ENCODE data around the gene UBL7. TPM values are rescaled to one million over a fixed set of nuclear protein-coding genes. Genes with fewer than 3 reads are reported as not detected.

The UBL7 gene
- total RNA-seq, 2 experiments from 2014 or later = 29.5 to 44.1 TPM

DNA sequence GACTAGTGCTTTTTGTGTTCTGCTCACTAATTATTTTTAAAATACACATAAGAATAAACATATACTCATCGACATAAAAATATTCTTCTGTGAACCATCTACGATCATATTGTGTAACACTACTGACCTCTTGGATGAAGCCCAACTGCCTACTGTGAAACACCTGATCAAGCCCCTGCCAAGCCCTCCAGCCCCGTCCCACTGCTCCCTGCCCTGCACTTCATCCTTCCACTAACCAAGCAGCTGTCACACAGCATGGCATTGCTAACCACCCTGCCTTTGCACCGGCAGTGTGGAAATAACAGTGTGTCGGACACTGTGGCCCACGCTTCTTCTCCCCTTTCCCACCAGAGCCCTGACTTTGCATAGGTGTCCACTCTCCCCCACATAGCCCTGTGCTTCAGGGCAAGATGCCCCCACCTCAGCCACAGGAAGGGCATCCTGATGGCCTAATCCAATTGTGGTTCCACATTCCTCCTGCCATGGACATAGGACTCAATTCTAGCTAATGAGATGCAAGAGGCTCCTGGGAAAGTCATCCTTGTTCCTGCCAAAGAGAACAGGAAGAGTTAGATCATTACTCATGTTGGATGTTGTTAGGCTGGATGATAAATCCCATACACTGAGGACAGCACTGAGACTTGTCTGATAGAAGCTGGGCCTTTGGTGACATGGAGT lies 45.0 kb upstream of the UBL7 start:
- H2AFZ ChIP-seq (ENCODE audit: low read length) = no peak overlapping the region
- ChIA-PET CTCF (ENCODE audit: unreplicated experiment) (no interaction called here), POLR2A (no interaction called here)
- DNase-seq (ENCODE audit: low spot score) = no peak
- H3K36me3 ChIP-seq (ENCODE audit: insufficient read depth, low read length) = no peaks in the 10 kb centered on the region
- H3K9me2 ChIP-seq (ENCODE audit: insufficient read depth, low read length) = no peaks in the 10 kb centered on the region
- no peak overlapping the region for H3K4me2 ChIP-seq (ENCODE audit: low read length)
- no peak overlapping the region for H3K27ac ChIP-seq (ENCODE audit: low read depth, low read length, poor library complexity, severe bottlenecking)
- no TSS peak for BruUV-seq (replicated peaks)
- no peaks in the 10 kb centered on the region for H3K4me1 ChIP-seq (ENCODE audit: insufficient read depth, low read length, poor library complexity, severe bottlenecking)
- H3K9me3 ChIP-seq (ENCODE audit: low read length) = no peaks in the 10 kb centered on the region
- intact Hi-C loops (cut with micrococcal nuclease; ENCODE audit: unreplicated experiment) = no loop called here
- H4K20me1 ChIP-seq (ENCODE audit: insufficient read depth, low read length) = no peaks in the 10 kb centered on the region
- no peak for TF ChIP-seq EZH2phosphoT487 (IDR thresholded peaks at IDR 0.05; ENCODE audit: borderline replicate concordance, low read depth, low read length)
- TF ChIP-seq, protein P1, sequence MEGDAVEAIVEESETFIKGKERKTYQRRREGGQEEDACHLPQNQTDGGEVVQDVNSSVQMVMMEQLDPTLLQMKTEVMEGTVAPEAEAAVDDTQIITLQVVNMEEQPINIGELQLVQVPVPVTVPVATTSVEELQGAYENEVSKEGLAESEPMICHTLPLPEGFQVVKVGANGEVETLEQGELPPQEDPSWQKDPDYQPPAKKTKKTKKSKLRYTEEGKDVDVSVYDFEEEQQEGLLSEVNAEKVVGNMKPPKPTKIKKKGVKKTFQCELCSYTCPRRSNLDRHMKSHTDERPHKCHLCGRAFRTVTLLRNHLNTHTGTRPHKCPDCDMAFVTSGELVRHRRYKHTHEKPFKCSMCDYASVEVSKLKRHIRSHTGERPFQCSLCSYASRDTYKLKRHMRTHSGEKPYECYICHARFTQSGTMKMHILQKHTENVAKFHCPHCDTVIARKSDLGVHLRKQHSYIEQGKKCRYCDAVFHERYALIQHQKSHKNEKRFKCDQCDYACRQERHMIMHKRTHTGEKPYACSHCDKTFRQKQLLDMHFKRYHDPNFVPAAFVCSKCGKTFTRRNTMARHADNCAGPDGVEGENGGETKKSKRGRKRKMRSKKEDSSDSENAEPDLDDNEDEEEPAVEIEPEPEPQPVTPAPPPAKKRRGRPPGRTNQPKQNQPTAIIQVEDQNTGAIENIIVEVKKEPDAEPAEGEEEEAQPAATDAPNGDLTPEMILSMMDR (conservative IDR thresholded peaks at IDR 0.05; ENCODE audit: low read length) = no peak
- no peak overlapping the region for H3K4me3 ChIP-seq (ENCODE audit: low read depth, low read length, poor library complexity, severe bottlenecking)
- no peaks in the 10 kb centered on the region for H3K79me2 ChIP-seq (ENCODE audit: insufficient read depth, low read depth, low read length)

DNA sequence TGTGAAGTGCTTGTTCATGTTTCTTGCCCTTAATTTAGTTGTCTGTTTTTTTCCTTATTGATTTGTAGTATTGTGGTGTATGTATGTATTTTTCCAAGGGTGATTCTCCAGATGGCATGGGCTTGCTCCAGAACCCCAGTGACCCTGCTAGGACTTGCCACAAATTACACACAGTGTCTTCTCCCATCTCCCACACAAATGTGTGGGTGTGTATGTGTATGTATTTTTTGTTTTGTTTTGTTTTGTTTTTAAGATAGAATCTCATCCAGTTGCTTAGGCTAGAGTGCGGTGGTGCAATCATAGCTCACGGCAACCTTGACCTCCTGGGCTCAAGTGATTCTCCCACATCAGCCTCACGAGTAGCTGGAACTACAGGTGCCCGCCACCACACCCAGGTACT lies 43.9 kb upstream of the UBL7 start:
- Histone ChIP-seq H3K27ac (ENCODE audit: low read depth, low read length, poor library complexity, severe bottlenecking) (no peak overlapping the region), H3K4me2 (ENCODE audit: low read length) (no peak overlapping the region), H3K9me2 (ENCODE audit: insufficient read depth, low read length) (no peaks in the 10 kb centered on the region), H3K9me3 (ENCODE audit: low read length) (no peaks in the 10 kb centered on the region), H4K20me1 (ENCODE audit: insufficient read depth, low read length) (no peaks in the 10 kb centered on the region), H3K79me2 (ENCODE audit: insufficient read depth, low read depth, low read length) (no peaks in the 10 kb centered on the region), H3K4me3 (ENCODE audit: low read depth, low read length, poor library complexity, severe bottlenecking) (no peak overlapping the region), H3K36me3 (ENCODE audit: insufficient read depth, low read length) (no peaks in the 10 kb centered on the region), H3K4me1 (ENCODE audit: insufficient read depth, low read length, poor library complexity, severe bottlenecking) (no peaks in the 10 kb centered on the region), H2AFZ (ENCODE audit: low read length) (no peak overlapping the region)
- POLR2A ChIA-PET = no interaction called here
- no peak for DNase-seq (ENCODE audit: low spot score)
- no TSS peak for BruUV-seq (replicated peaks)
- intact Hi-C loops (cut with micrococcal nuclease; ENCODE audit: unreplicated experiment) = no loop called here
- CTCF ChIA-PET (ENCODE audit: unreplicated experiment) = no interaction called here
- TF ChIP-seq, protein P1 (conservative IDR thresholded peaks at IDR 0.05; ENCODE audit: low read length) = no peak
- no peak for TF ChIP-seq EZH2phosphoT487 (IDR thresholded peaks at IDR 0.05; ENCODE audit: borderline replicate concordance, low read depth, low read length)

DNA sequence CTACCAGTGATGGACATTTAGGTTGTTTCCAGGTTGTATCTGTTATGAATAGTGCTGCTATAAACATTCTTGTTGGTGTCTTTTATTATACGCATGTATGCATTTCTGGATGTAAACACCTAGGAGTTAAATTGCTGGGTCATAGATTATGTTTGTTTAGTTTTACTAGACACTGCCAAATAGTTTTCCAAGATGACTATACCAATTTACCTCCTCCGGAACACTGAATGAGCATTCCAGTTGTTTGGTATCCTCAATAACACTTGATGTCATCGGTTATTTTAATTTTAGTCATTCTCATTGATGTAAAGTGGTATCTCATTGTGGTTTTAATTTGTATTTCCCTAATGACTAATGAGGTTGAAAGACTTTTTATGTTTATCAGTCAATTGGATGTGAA lies 43.5 kb upstream of the UBL7 start:
- Histone ChIP-seq H3K9me2 (ENCODE audit: insufficient read depth, low read length) (no peaks in the 10 kb centered on the region), H4K20me1 (ENCODE audit: insufficient read depth, low read length) (no peaks in the 10 kb centered on the region), H3K9me3 (ENCODE audit: low read length) (no peaks in the 10 kb centered on the region), H2AFZ (ENCODE audit: low read length) (no peak overlapping the region), H3K4me3 (ENCODE audit: low read depth, low read length, poor library complexity, severe bottlenecking) (no peak overlapping the region), H3K79me2 (ENCODE audit: insufficient read depth, low read depth, low read length) (no peaks in the 10 kb centered on the region), H3K36me3 (ENCODE audit: insufficient read depth, low read length) (no peaks in the 10 kb centered on the region), H3K27ac (ENCODE audit: low read depth, low read length, poor library complexity, severe bottlenecking) (no peak overlapping the region), H3K4me2 (ENCODE audit: low read length) (no peak overlapping the region), H3K4me1 (ENCODE audit: insufficient read depth, low read length, poor library complexity, severe bottlenecking) (no peaks in the 10 kb centered on the region)
- intact Hi-C loops (cut with micrococcal nuclease; ENCODE audit: unreplicated experiment) = no loop called here
- ChIA-PET POLR2A (no interaction called here), CTCF (ENCODE audit: unreplicated experiment) (no interaction called here)
- TF ChIP-seq, protein P1 (conservative IDR thresholded peaks at IDR 0.05; ENCODE audit: low read length) = no peak
- no peak for TF ChIP-seq EZH2phosphoT487 (IDR thresholded peaks at IDR 0.05; ENCODE audit: borderline replicate concordance, low read depth, low read length)
- no TSS peak for BruUV-seq (replicated peaks)
- DNase-seq (ENCODE audit: low spot score) = no peak
